Subcutaneous abdominal adipose tissue (tissue), 5 donors: ENCODE measurements around the gene POLR2E.

ENCODE experiments used
- H3K27ac ChIP-seq: one replicate; pipeline ENCODE4 v1.7.0; 2013; ENCODE audit warnings: low read depth, mild to moderate bottlenecking, inconsistent platforms, low read length, moderate library complexity
- H3K27me3 ChIP-seq, 5 donors: one replicate each; pipeline ENCODE4 v1.7.0; 2013; ENCODE audit warnings: low read length in 5 of 5, inconsistent platforms in 1 of 5; ENCODE audit not compliant: control insufficient read depth in 5 of 5, insufficient read depth in 4 of 5
- H3K36me3 ChIP-seq, 5 donors: one replicate each; pipeline ENCODE4 v1.7.0; 2013; ENCODE audit warnings: low read length in 5 of 5; ENCODE audit not compliant: control insufficient read depth in 5 of 5, insufficient read depth in 5 of 5
- H3K4me1 ChIP-seq, 5 donors: one replicate each; pipeline ENCODE4 v1.7.0; 2013; ENCODE audit warnings: low read length in 5 of 5, mild to moderate bottlenecking in 3 of 5, moderate library complexity in 1 of 5; ENCODE audit not compliant: control insufficient read depth in 5 of 5, insufficient read depth in 5 of 5
- H3K4me3 ChIP-seq, 5 donors: one replicate each; pipeline ENCODE4 v1.7.0; 2013; ENCODE audit warnings: low read length in 5 of 5, low read depth in 1 of 5
- H3K9ac ChIP-seq, 5 donors: one replicate each; pipeline ENCODE4 v1.7.0; 2013; ENCODE audit warnings: low read length in 5 of 5, mild to moderate bottlenecking in 4 of 5, moderate library complexity in 3 of 5
- H3K9me3 ChIP-seq, 5 donors: one replicate each; pipeline ENCODE4 v1.7.0; 2013; ENCODE audit warnings: low read length in 5 of 5; ENCODE audit not compliant: control insufficient read depth in 5 of 5
- donor health status: healthy.
- donor health status: healthy.
- donor health status: healthy.
- donor health status: healthy.
- donor health status: healthy.

The POLR2E gene

GRCh38 chr19:1050989-1051788 lies 44.0 kb downstream of the POLR2E start:
- H3K27me3 ChIP-seq = no peaks in the 10 kb centered on the region
- peaks cover 0 to 14% (median 6%) of the 10 kb centered on the region in 5 donors for H3K9me3 ChIP-seq
- no peak overlapping the region for H3K4me3 ChIP-seq
- H3K27ac ChIP-seq = no peak overlapping the region
- peaks cover 0 to 29% (median 15%) of the 10 kb centered on the region in 5 donors for H3K36me3 ChIP-seq
- no peak overlapping the region for H3K9ac ChIP-seq
- peaks cover 0 to 3% (median 0%) of the 10 kb centered on the region in 5 donors for H3K4me1 ChIP-seq

GRCh38 chr19:1049800-1050199 lies 45.4 kb downstream of the POLR2E start:
- H3K27ac ChIP-seq = no peak overlapping the region
- no peak overlapping the region for H3K4me3 ChIP-seq
- H3K36me3 ChIP-seq = peaks cover 0 to 19% (median 9%) of the 10 kb centered on the region in 5 donors
- H3K27me3 ChIP-seq = no peaks in the 10 kb centered on the region
- H3K9ac ChIP-seq = no peak overlapping the region
- H3K4me1 ChIP-seq = peaks cover 0 to 3% (median 0%) of the 10 kb centered on the region in 5 donors
- H3K9me3 ChIP-seq = peaks cover 0 to 4% (median 0%) of the 10 kb centered on the region in 5 donors

- Histone ChIP-seq H3K27me3 (no peaks in the 10 kb centered on the region), H3K36me3 (peaks cover 0 to 16% (median 6%) of the 10 kb centered on the region in 5 donors), H3K4me3 (no peak overlapping the region), H3K27ac (no peak overlapping the region), H3K9me3 (no peaks in the 10 kb centered on the region), H3K4me1 (peaks cover 0 to 3% (median 0%) of the 10 kb centered on the region in 5 donors), H3K9ac (no peak overlapping the region)
Measured at GRCh38 chr19:1049106-1049505, 46.1 kb downstream of the POLR2E start.

- H3K4me1 ChIP-seq = peaks cover 0 to 8% (median 6%) of the 10 kb centered on the region in 5 donors
- no peaks in the 10 kb centered on the region for H3K9me3 ChIP-seq
- H3K4me3 ChIP-seq = no peak overlapping the region
- no peak overlapping the region for H3K27ac ChIP-seq
- no peak overlapping the region for H3K9ac ChIP-seq
- H3K27me3 ChIP-seq = no peaks in the 10 kb centered on the region
- peaks cover 0 to 11% (median 5%) of the 10 kb centered on the region in 5 donors for H3K36me3 ChIP-seq
Measured at GRCh38 chr19:1047696-1048147, 47.5 kb downstream of the POLR2E start.

- Histone ChIP-seq H3K9me3 (no peaks in the 10 kb centered on the region), H3K9ac (no peak overlapping the region), H3K27me3 (no peaks in the 10 kb centered on the region), H3K36me3 (peaks cover 0 to 11% (median 5%) of the 10 kb centered on the region in 5 donors), H3K4me3 (no peak overlapping the region), H3K27ac (no peak overlapping the region), H3K4me1 (peaks cover 0 to 15% (median 11%) of the 10 kb centered on the region in 5 donors)
Measured at GRCh38 chr19:1046836-1047695, 48.1 kb downstream of the POLR2E start.

- no peak overlapping the region for H3K9ac ChIP-seq
- H3K9me3 ChIP-seq = no peaks in the 10 kb centered on the region
- H3K27ac ChIP-seq = no peak overlapping the region
- peaks cover 0 to 24% (median 20%) of the 10 kb centered on the region in 5 donors for H3K4me1 ChIP-seq
- H3K36me3 ChIP-seq = peaks cover 0 to 11% (median 5%) of the 10 kb centered on the region in 5 donors
- H3K27me3 ChIP-seq = no peaks in the 10 kb centered on the region
- no peak overlapping the region for H3K4me3 ChIP-seq
Measured at GRCh38 chr19:1046117-1046626, 49.0 kb downstream of the POLR2E start.

- Histone ChIP-seq H3K27ac (no peak overlapping the region), H3K36me3 (peaks cover 0 to 11% (median 5%) of the 10 kb centered on the region in 5 donors), H3K9me3 (no peaks in the 10 kb centered on the region), H3K4me3 (no peak overlapping the region), H3K4me1 (peaks cover 0 to 33% (median 30%) of the 10 kb centered on the region in 5 donors), H3K27me3 (no peaks in the 10 kb centered on the region), H3K9ac (no peak overlapping the region)
Measured at GRCh38 chr19:1045247-1045603, 50.0 kb downstream of the POLR2E start.

GRCh38 chr19:1042689-1043511 lies 52.3 kb downstream of the POLR2E start:
- Histone ChIP-seq H3K27me3 (no peaks in the 10 kb centered on the region), H3K4me3 (peak overlapping the region in 1 of 5 donors; percentile 81), H3K36me3 (peaks cover 0 to 11% (median 5%) of the 10 kb centered on the region in 5 donors), H3K4me1 (peaks cover 0 to 56% (median 49%) of the 10 kb centered on the region in 5 donors), H3K27ac (peak overlapping the region; percentile 30), H3K9me3 (no peaks in the 10 kb centered on the region), H3K9ac (no peak overlapping the region)
